C4-2B (cell line): ENCODE measurements around the gene SOSTDC1.

Experiments
- ZFX ChIP-seq: fragments of 450-650 bp; IDR thresholded peaks from 2 replicates; pipeline ENCODE4 v1.6.1; 2017
- TF ChIP-seq, protein P1 (sequence below): fragments of 450-650 bp; conservative IDR thresholded peaks from 2 replicates; pipeline ENCODE4 v1.5.1; 2017; ENCODE audit warnings: mild to moderate bottlenecking

DNA sequence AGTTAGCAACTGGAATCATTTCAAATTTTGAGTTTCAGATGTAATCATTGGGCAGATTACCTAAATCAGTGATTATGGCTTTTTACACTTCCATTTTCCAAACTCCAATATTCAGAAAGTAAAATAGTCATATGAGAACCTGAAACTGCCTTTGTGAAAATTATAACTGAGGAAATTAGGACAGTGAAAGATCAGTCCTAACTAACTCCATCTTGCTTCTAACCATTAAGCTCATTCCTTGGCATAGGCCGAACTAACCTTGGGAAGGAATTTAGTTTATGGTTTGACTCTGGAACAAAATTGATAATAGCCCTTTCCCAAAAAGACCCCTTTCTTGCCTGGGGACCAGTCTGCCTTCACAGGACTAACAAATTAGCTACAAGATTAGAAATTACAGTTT, 46.4 kb downstream of the SOSTDC1 start:
- TF ChIP-seq ZFX: no peak
- TF ChIP-seq, protein P1, sequence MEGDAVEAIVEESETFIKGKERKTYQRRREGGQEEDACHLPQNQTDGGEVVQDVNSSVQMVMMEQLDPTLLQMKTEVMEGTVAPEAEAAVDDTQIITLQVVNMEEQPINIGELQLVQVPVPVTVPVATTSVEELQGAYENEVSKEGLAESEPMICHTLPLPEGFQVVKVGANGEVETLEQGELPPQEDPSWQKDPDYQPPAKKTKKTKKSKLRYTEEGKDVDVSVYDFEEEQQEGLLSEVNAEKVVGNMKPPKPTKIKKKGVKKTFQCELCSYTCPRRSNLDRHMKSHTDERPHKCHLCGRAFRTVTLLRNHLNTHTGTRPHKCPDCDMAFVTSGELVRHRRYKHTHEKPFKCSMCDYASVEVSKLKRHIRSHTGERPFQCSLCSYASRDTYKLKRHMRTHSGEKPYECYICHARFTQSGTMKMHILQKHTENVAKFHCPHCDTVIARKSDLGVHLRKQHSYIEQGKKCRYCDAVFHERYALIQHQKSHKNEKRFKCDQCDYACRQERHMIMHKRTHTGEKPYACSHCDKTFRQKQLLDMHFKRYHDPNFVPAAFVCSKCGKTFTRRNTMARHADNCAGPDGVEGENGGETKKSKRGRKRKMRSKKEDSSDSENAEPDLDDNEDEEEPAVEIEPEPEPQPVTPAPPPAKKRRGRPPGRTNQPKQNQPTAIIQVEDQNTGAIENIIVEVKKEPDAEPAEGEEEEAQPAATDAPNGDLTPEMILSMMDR: no peak
